Right lung (tissue), 5 donors: Measurements from ENCODE around the gene HABP4. TPM values are rescaled to one million over a fixed set of nuclear protein-coding genes. Genes with fewer than 3 reads are reported as not detected.
A peak's percentile ranks its signal among the peaks of the same experiment; 100 is the strongest.

Experiments
- DNase-seq, 2 donors: peaks; one replicate each; pipeline ENCODE4 v3.0.0-alpha.2; 2013
- polyA plus RNA-seq, 5 donors: library from polyadenylated mRNA; unstranded; fragments of 120-200 nt; gene quantifications; one replicate each; pipeline versions ENCODE4 v1.2.1 to v1.2.3, GENCODE V29; 2013; ENCODE audit warnings: inconsistent platforms in 1 of 5, low replicate concordance in 1 of 5; ENCODE audit not compliant: insufficient read length in 5 of 5, insufficient read depth in 1 of 5

The HABP4 gene
- polyA plus RNA-seq, 5 donors: 8.0 to 12.4 (median 9.8) TPM

- peak; percentile 28 to 36 for DNase-seq
Measured at GRCh38 chr9:96515621-96516470, 65.9 kb downstream of the HABP4 start.

GRCh38 chr9:96519095-96519494 is 69.1 kb downstream of the HABP4 start:
- DNase-seq: no peak

GRCh38 chr9:96519787-96520186 is 69.8 kb downstream of the HABP4 start:
- DNase-seq: no peak

GRCh38 chr9:96522366-96522765 is 72.4 kb downstream of the HABP4 start:
- no peak for DNase-seq

- DNase-seq: no peak
Measured at GRCh38 chr9:96523374-96523773, 73.4 kb downstream of the HABP4 start.

GRCh38 chr9:96524045-96524444 is 74.1 kb downstream of the HABP4 start:
- no peak for DNase-seq

- DNase-seq: no peak
Measured at GRCh38 chr9:96524764-96525163, 74.8 kb downstream of the HABP4 start.

GRCh38 chr9:96532173-96532572 is 82.2 kb downstream of the HABP4 start:
- DNase-seq: no peak

- no peak for DNase-seq
Measured at GRCh38 chr9:96540106-96540505, 90.1 kb downstream of the HABP4 start.

Other genes with a start within 250 kb of the HABP4 start
- 1 to 10 TPM in 1 of 5 donors, under 1 TPM in 4; 0.46 to 1.1 (median 0.60) TPM for gene HSD17B3, start 148.0 kb upstream of the HABP4 start, polyA plus RNA-seq
- gene SLC35D2, start 66.5 kb upstream of the HABP4 start, polyA plus RNA-seq: 10 to 100 TPM; 28.1 to 30.8 (median 30.2) TPM
- gene ZNF367, start 31.8 kb upstream of the HABP4 start, polyA plus RNA-seq: 10 to 100 TPM in 4 of 5 donors, 1 to 10 TPM in 1; 9.0 to 15.1 (median 10.8) TPM
- gene CDC14B, start 169.7 kb downstream of the HABP4 start, polyA plus RNA-seq: 10 to 100 TPM; 13.6 to 21.1 (median 17.2) TPM
- gene PRXL2C, start 205.1 kb downstream of the HABP4 start, polyA plus RNA-seq: 1 to 10 TPM; 5.1 to 8.1 (median 6.0) TPM